GM13977 (cell line): ENCODE results near the gene ZSWIM3.

Experiments
- DNase-seq: peaks from one replicate; pipeline ENCODE4 v3.0.0; 2012; ENCODE audit warnings: low spot score
- CTCF ChIP-seq: IDR thresholded peaks from 2 replicates; pipeline ENCODE4 v1.5.1; 2012; ENCODE audit warnings: mild to moderate bottlenecking, control low read depth; ENCODE audit not compliant: insufficient read depth; ENCODE audit errors: extremely low read depth, missing control alignments
- in situ Hi-C: fragments of 300-500 bp; cut with MboI; formaldehyde crosslinking; loops from one replicate; pipeline ENCODE4 v1.12.0; 2022; ENCODE audit warnings: low sequenced_read_pairs, low pct_unique_long_range_greater_than_20kb, mixed read lengths, inconsistent platforms; ENCODE audit not compliant: unreplicated experiment

Gene ZSWIM3

GRCh38 chr20:45918182-45918737 lies 60.8 kb downstream of the ZSWIM3 start:
- in situ Hi-C loops: no loop called here
- DNase-seq: no peak
- TF ChIP-seq CTCF: no peak

GRCh38 chr20:45918779-45919537 lies 61.5 kb downstream of the ZSWIM3 start:
- no peak for TF ChIP-seq CTCF
- in situ Hi-C loops: no loop called here
- no peak for DNase-seq

GRCh38 chr20:45919542-45920399 lies 62.4 kb downstream of the ZSWIM3 start:
- no peak for DNase-seq
- in situ Hi-C loops: no loop called here
- TF ChIP-seq CTCF: no peak

GRCh38 chr20:45920462-45921336 lies 63.3 kb downstream of the ZSWIM3 start:
- no peak for TF ChIP-seq CTCF
- in situ Hi-C loops: no loop called here
- DNase-seq: no peak

GRCh38 chr20:45921337-45922189 lies 64.1 kb downstream of the ZSWIM3 start:
- TF ChIP-seq CTCF: no peak
- no peak for DNase-seq
- in situ Hi-C loops: no loop called here
